CD14-positive monocyte (primary cell): Measurements from ENCODE around the gene RAB40C. TPM values are rescaled to one million over a fixed set of nuclear protein-coding genes. Genes with fewer than 3 reads are reported as not detected.

ENCODE experiments used
- DNase-seq, 3 donors: peaks; one replicate each; pipeline ENCODE4 v3.0.0-alpha.2; 2011 to 2022
- H2AFZ ChIP-seq: 2 replicates; pipeline ENCODE4 v1.6.0; 2012; ENCODE audit warnings: mild to moderate bottlenecking, low read depth, low read length, inconsistent platforms; ENCODE audit not compliant: insufficient read depth, poor library complexity, severe bottlenecking
- H3K27ac ChIP-seq, 2 donors: 1 replicate in 1 of 2; 2 replicates in 1 of 2; pipeline ENCODE4 v1.5.1; 2012 to 2013; ENCODE audit warnings: low read length in 2 of 2, control low read depth in 1 of 2, inconsistent platforms in 1 of 2, low read depth in 1 of 2, mild to moderate bottlenecking in 1 of 2
- H3K27me3 ChIP-seq, 2 donors: one replicate each; pipeline versions ENCODE4 v1.6.0 to v1.6.1; 2011 to 2013; ENCODE audit warnings: low read length in 2 of 2; ENCODE audit not compliant: control insufficient read depth in 2 of 2, insufficient read depth in 2 of 2
- H3K36me3 ChIP-seq, 2 donors: replicated peaks in 1 of 2; 1 replicate in 1 of 2; 2 replicates in 1 of 2; pipeline versions ENCODE4 v1.5.1 to v1.6.1; 2012 to 2013; ENCODE audit warnings: low read length in 2 of 2, control low read depth in 1 of 2, inconsistent platforms in 1 of 2, mild to moderate bottlenecking in 1 of 2; ENCODE audit not compliant: insufficient read depth in 2 of 2, control insufficient read depth in 1 of 2
- H3K4me1 ChIP-seq, 2 donors: 1 replicate in 1 of 2; 2 replicates in 1 of 2; pipeline versions ENCODE4 v1.5.1 to v1.6.1; 2012 to 2013; ENCODE audit warnings: low read length in 2 of 2, control low read depth in 1 of 2, inconsistent platforms in 1 of 2, mild to moderate bottlenecking in 1 of 2, moderate library complexity in 1 of 2; ENCODE audit not compliant: insufficient read depth in 2 of 2, control insufficient read depth in 1 of 2
- H3K4me2 ChIP-seq: replicated peaks from 2 replicates; pipeline ENCODE3; 2012; ENCODE audit warnings: low read length, moderate library complexity, mild to moderate bottlenecking; ENCODE audit not compliant: poor library complexity, severe bottlenecking; ENCODE audit errors: extremely low read depth
- H3K4me3 ChIP-seq, 3 experiments: fragments of 200-600 bp in 1 of 3; sonication (generic) in 1 of 3; replicated peaks in 1 of 3; 1 replicate in 2 of 3; 2 replicates in 1 of 3; pipeline ENCODE4 v1.5.1; 2011 to 2013; ENCODE audit warnings: low read length in 3 of 3, mild to moderate bottlenecking in 3 of 3, control low read depth in 2 of 3, low read depth in 2 of 3, inconsistent platforms in 1 of 3, moderate library complexity in 1 of 3
- H3K79me2 ChIP-seq: 2 replicates; pipeline ENCODE4 v1.6.0; 2012; ENCODE audit warnings: mild to moderate bottlenecking, control low read depth, inconsistent platforms, low read length, moderate library complexity; ENCODE audit not compliant: insufficient read depth
- H3K9ac ChIP-seq: 2 replicates; pipeline ENCODE4 v1.6.0; 2017; ENCODE audit warnings: low read length, mild to moderate bottlenecking; ENCODE audit not compliant: insufficient read depth, poor library complexity, severe bottlenecking
- H3K9me3 ChIP-seq, 2 donors: replicated peaks in 1 of 2; 1 replicate in 1 of 2; 2 replicates in 1 of 2; pipeline versions ENCODE4 v1.5.1 to v1.6.1; 2012 to 2013; ENCODE audit warnings: low read length in 2 of 2, control low read depth in 1 of 2; ENCODE audit not compliant: control insufficient read depth in 1 of 2, insufficient read depth in 1 of 2
- H4K20me1 ChIP-seq: 2 replicates; pipeline ENCODE4 v1.6.0; 2012; ENCODE audit warnings: mild to moderate bottlenecking, low read length, control low read depth, moderate library complexity; ENCODE audit not compliant: insufficient read depth
- H3K27ac Mint-ChIP-seq, 7 donors: one replicate each; pipeline ENCODE4 v1.8.0; 2020; ENCODE audit warnings: mild to moderate bottlenecking in 7 of 7, mixed read lengths in 7 of 7, moderate library complexity in 6 of 7, inconsistent platforms in 2 of 7
- H3K27me3 Mint-ChIP-seq, 3 donors: one replicate each; pipeline ENCODE4 v1.8.0; 2021 to 2022; ENCODE audit warnings: low read depth in 3 of 3, mild to moderate bottlenecking in 3 of 3, mixed read lengths in 3 of 3, moderate library complexity in 3 of 3, inconsistent platforms in 1 of 3
- H3K36me3 Mint-ChIP-seq, 2 donors: one replicate each; pipeline ENCODE4 v1.8.0; 2020; ENCODE audit warnings: mixed read lengths in 2 of 2, inconsistent platforms in 1 of 2, mild to moderate bottlenecking in 1 of 2
- H3K4me1 Mint-ChIP-seq: one replicate; pipeline ENCODE4 v1.8.0; 2020; ENCODE audit warnings: mild to moderate bottlenecking, mixed read lengths
- H3K4me3 Mint-ChIP-seq, 2 donors: one replicate each; pipeline ENCODE4 v1.8.0; 2020; ENCODE audit warnings: mild to moderate bottlenecking in 2 of 2, mixed read lengths in 2 of 2, moderate library complexity in 1 of 2
- H3K9me3 Mint-ChIP-seq, 7 donors: one replicate each; pipeline ENCODE4 v1.8.0; 2020 to 2022; ENCODE audit warnings: mixed read lengths in 7 of 7, mild to moderate bottlenecking in 6 of 7, moderate library complexity in 6 of 7, inconsistent platforms in 2 of 7
- WGBS: methylation state at CpG from one replicate; pipeline ENCODE4 v1.1.5; 2013; ENCODE audit warnings: missing lambda C conversion rate; ENCODE audit not compliant: insufficient coverage; 5-methylcytosine and 5-hydroxymethylcytosine counted together
- intact Hi-C, 2 donors: fragments of 100-400 bp; cut with micrococcal nuclease; formaldehyde crosslinking; loops; one replicate each; pipeline versions ENCODE4 v1.15.0 to v1.15.1; 2023
- polyA plus RNA-seq, 3 donors: library from polyadenylated mRNA; depleted of rRNA in 1 of 3; unstranded in 2 of 3; stranded (reverse) in 1 of 3; fragments of 300-500 nt in 2 of 3; fragments of >200 nt in 1 of 3; fragmentation: Illumina TruSeq in 2 of 3; gene quantifications; 1 replicate in 2 of 3; 2 replicates in 1 of 3; pipeline ENCODE4 v1.2.3, GENCODE V29; 2012 to 2021
- TF ChIP-seq, protein P1 (sequence below): fragments of 200-600 bp; IDR thresholded peaks from one replicate; pipeline ENCODE4 v1.8.0; 2022; ENCODE audit warnings: antibody characterized with exemption, mild to moderate bottlenecking

The RAB40C gene
- polyA plus RNA-seq, 3 donors = 10.0 to 22.6 (median 10.9) TPM

DNA sequence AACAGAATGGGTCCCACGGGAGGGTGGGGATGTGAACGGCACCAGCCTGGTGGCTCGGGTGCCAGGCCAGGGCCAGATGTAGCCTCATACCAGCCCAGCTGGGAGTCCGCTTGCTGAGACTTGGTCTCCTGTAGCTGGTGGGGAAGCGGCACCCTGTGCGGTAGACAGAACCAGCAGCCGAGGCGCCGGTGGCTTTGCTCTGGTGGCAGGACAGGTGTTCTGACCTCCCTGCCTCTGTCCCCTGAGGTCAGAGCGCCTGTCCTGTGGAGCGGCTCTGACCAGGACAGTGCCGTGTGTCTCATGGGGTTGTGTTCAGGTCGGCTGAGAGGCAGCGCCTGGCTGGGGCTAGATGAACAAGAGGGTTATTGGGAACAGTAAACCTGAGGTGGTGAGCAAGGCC lies 20.1 kb downstream of the RAB40C start:
- WGBS = 95% methylated on average over 13 of the region's 14 CpGs
- Mint-ChIP-seq H3K27ac (peak overlapping the region in 2 of 7 donors; percentile 9 to 37), H3K27me3 (peaks cover 0 to 2% (median 0%) of the 10 kb centered on the region in 3 donors), H3K36me3 (peaks cover 21 to 35% of the 10 kb centered on the region in 2 donors), H3K9me3 (peaks cover 0 to 19% (median 3%) of the 10 kb centered on the region in 7 donors), H3K4me3 (no peak overlapping the region), H3K4me1 (peaks cover 6% of the 10 kb centered on the region)
- H3K36me3 ChIP-seq = peaks cover 7 to 14% of the 10 kb centered on the region in 2 donors
- H3K79me2 ChIP-seq = peaks cover 78% of the 10 kb centered on the region
- peaks cover 0 to 5% of the 10 kb centered on the region in 2 donors for H3K9me3 ChIP-seq
- TF ChIP-seq, protein P1, sequence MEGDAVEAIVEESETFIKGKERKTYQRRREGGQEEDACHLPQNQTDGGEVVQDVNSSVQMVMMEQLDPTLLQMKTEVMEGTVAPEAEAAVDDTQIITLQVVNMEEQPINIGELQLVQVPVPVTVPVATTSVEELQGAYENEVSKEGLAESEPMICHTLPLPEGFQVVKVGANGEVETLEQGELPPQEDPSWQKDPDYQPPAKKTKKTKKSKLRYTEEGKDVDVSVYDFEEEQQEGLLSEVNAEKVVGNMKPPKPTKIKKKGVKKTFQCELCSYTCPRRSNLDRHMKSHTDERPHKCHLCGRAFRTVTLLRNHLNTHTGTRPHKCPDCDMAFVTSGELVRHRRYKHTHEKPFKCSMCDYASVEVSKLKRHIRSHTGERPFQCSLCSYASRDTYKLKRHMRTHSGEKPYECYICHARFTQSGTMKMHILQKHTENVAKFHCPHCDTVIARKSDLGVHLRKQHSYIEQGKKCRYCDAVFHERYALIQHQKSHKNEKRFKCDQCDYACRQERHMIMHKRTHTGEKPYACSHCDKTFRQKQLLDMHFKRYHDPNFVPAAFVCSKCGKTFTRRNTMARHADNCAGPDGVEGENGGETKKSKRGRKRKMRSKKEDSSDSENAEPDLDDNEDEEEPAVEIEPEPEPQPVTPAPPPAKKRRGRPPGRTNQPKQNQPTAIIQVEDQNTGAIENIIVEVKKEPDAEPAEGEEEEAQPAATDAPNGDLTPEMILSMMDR = no peak
- no peak overlapping the region for H3K4me3 ChIP-seq
- no peak overlapping the region for H3K27ac ChIP-seq
- no peaks in the 10 kb centered on the region for H3K4me1 ChIP-seq
- H4K20me1 ChIP-seq = peaks cover 80% of the 10 kb centered on the region
- DNase-seq = no peak
- intact Hi-C loops = loop anchor here (2.0 to 5.0 kb wide), 2 partner anchors 31 to 33 kb away; no protein-coding TSS in a partner anchor
- no peaks in the 10 kb centered on the region for H3K27me3 ChIP-seq
- no peak overlapping the region for H3K4me2 ChIP-seq
- no peak overlapping the region for H2AFZ ChIP-seq
- H3K9ac ChIP-seq = no peak overlapping the region

DNA sequence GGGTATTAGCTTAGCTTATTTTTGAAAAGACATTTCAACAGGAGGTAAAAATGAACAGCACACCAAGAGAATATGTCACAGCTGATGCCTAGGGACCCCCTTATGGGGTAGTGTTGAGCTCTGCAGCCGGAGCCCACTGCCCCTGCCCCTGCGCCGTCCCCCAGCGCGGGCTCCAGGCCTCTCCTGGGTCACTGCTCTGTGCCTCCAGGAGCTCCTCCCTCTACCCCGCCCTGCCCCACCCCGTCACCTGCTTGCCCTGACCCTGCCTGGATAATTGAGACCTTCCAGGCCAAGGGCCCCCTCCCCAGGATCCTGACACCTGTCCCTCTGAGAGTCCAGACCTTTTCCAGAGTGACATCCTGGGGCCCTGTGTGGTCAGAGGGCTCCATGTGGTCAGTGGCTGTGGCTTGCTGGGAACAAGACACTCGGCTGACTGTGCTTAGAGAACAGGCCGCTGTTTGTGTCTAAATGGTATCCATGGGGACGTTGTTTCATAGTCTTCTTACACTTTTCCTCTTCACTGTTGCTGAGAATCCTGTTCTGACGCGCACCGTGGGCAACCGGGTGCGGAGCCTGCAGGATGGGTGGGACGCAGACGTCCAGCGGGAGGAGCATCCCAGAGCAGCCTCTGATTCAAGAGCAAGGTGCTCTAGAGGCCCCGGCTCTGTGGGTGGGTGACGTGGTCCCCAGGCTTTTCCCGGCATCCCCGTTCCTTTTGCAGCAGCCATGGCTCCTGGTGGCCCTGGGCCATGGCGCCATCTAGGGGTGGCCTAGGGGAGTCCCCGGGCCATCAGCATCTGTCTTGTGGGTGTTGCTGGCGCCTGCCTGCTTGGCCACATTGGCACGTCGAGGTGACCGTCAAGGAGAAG lies 20.9 kb downstream of the RAB40C start:
- no peak overlapping the region for H3K4me3 Mint-ChIP-seq
- H3K27ac ChIP-seq = no peak overlapping the region

More for the DNA sequence above, 20.9 kb downstream of the RAB40C start:
- TF ChIP-seq, protein P1 = peak; percentile 81
- peak overlapping the region in 5 of 7 donors; percentile 9 to 50 (median 33) for H3K27ac Mint-ChIP-seq
- H3K27me3 Mint-ChIP-seq = peaks cover 0 to 2% (median 0%) of the 10 kb centered on the region in 3 donors
- Histone ChIP-seq H3K79me2 (peaks cover 78% of the 10 kb centered on the region), H3K4me3 (no peak overlapping the region), H4K20me1 (peaks cover 80% of the 10 kb centered on the region), H3K9ac (no peak overlapping the region), H3K27me3 (no peaks in the 10 kb centered on the region), H3K4me1 (no peaks in the 10 kb centered on the region), H2AFZ (no peak overlapping the region), H3K4me2 (no peak overlapping the region), H3K36me3 (peaks cover 7 to 17% of the 10 kb centered on the region in 2 donors), H3K9me3 (no peaks in the 10 kb centered on the region)
- 80% methylated on average over 24 of the region's 28 CpGs for WGBS
- peaks cover 17 to 29% of the 10 kb centered on the region in 2 donors for H3K36me3 Mint-ChIP-seq
- peak; percentile 41 to 59 (median 55) for DNase-seq
- peaks cover 0 to 13% (median 0%) of the 10 kb centered on the region in 7 donors for H3K9me3 Mint-ChIP-seq
- intact Hi-C loops = loop anchor here (2.0 to 5.0 kb wide), 2 partner anchors 32 to 33 kb away; no protein-coding TSS in a partner anchor
- peaks cover 6% of the 10 kb centered on the region for H3K4me1 Mint-ChIP-seq
